Measurements from ENCODE around the gene SF1.

Gene SF1

GRCh38 chr11:64777449-64778222 lies 706 bp downstream of the SF1 start:
- DNase-seq = peak; percentile 76 to 84

GRCh38 chr11:64776875-64777274 lies 1.5 kb downstream of the SF1 start:
- DNase-seq = no peak

GRCh38 chr11:64776425-64776824 lies 1.9 kb downstream of the SF1 start:
- no peak for DNase-seq

- no peak for DNase-seq
Observed at GRCh38 chr11:64774144-64774543, 4.2 kb downstream of the SF1 start.

- DNase-seq = no peak
Observed at GRCh38 chr11:64772303-64773018, 5.9 kb downstream of the SF1 start.

- DNase-seq = no peak
Observed at GRCh38 chr11:64771861-64772260, 6.5 kb downstream of the SF1 start.

- no peak for DNase-seq
Observed at GRCh38 chr11:64770120-64770519, 8.2 kb downstream of the SF1 start.

- no peak for DNase-seq
Observed at GRCh38 chr11:64769283-64769682, 9.1 kb downstream of the SF1 start.

- no peak for DNase-seq
Observed at GRCh38 chr11:64768300-64768694, 10.0 kb downstream of the SF1 start.

GRCh38 chr11:64767344-64768299 lies 10.7 kb downstream of the SF1 start:
- DNase-seq = peak; percentile 11 to 12

GRCh38 chr11:64766881-64767280 lies 11.5 kb downstream of the SF1 start:
- DNase-seq = no peak

GRCh38 chr11:64765851-64766665 lies 12.3 kb downstream of the SF1 start:
- DNase-seq = no peak

- no peak for DNase-seq
Observed at GRCh38 chr11:64765291-64765850, 13.0 kb downstream of the SF1 start.

GRCh38 chr11:64764753-64765152 lies 13.6 kb downstream of the SF1 start:
- DNase-seq = no peak

GRCh38 chr11:64764040-64764611 lies 14.2 kb downstream of the SF1 start:
- no peak for DNase-seq

- no peak for DNase-seq
Observed at GRCh38 chr11:64763526-64764039, 14.8 kb downstream of the SF1 start.

GRCh38 chr11:64762674-64763525 lies 15.4 kb downstream of the SF1 start:
- peak; percentile 17 to 21 for DNase-seq

GRCh38 chr11:64762277-64762673 lies 16.1 kb downstream of the SF1 start:
- DNase-seq = no peak

- DNase-seq = no peak
Observed at GRCh38 chr11:64760759-64761420, 17.5 kb downstream of the SF1 start.

All from NCI-H2081 (cell line).